ENCODE results near the gene ERF. TPM values are rescaled to one million over a fixed set of nuclear protein-coding genes. Genes with fewer than 3 reads are reported as not detected.
A peak's percentile ranks its signal among the peaks of the same experiment; 100 is the strongest.

Gene ERF
- total RNA-seq, 1 experiment from 2014 or later: 35.1 TPM

- H3K27me3 Mint-ChIP-seq (ENCODE audit: insufficient read depth, unreplicated experiment): no peaks in the 10 kb centered on the region
- no peak overlapping the region for H3K4me3 Mint-ChIP-seq (ENCODE audit: unreplicated experiment)
- TF ChIP-seq CTCF (IDR thresholded peaks at IDR 0.05; ENCODE audit: unreplicated experiment): no peak
- peak overlapping the region; percentile 46 for H3K27ac Mint-ChIP-seq (ENCODE audit: low read depth, unreplicated experiment)
- CTCF ChIA-PET: interaction anchor here (0.8 to 7.2 kb wide), 2 partner anchors 31 to 162 kb away, joined by 3 to 145 read pairs; partner anchors contain the start of gene GSK3A
- BruUV-seq (replicated peaks): no TSS peak
- no peaks in the 10 kb centered on the region for H3K9me3 Mint-ChIP-seq (ENCODE audit: unreplicated experiment)
- DNase-seq (ENCODE audit: unreplicated experiment): peak; percentile 29
- intact Hi-C loops (cut with micrococcal nuclease): no loop called here
- H3K36me3 Mint-ChIP-seq (ENCODE audit: insufficient read depth, unreplicated experiment): peaks cover 40% of the 10 kb centered on the region
- H3K4me1 Mint-ChIP-seq (ENCODE audit: insufficient read depth, unreplicated experiment): peaks cover 32% of the 10 kb centered on the region
- POLR2A ChIA-PET: interaction anchor here (1.3 to 7.5 kb wide), 2 partner anchors 31 to 57 kb away, joined by 4 to 158 read pairs; partner anchors contain the start of genes GSK3A and ZNF526
Observed at GRCh38 chr19:42276821-42277220, 21.9 kb upstream of the ERF start.

GRCh38 chr19:42276284-42276683, 21.4 kb upstream of the ERF start:
- POLR2A ChIA-PET: interaction anchor here (7.5 kb wide), 1 partner anchor 31 kb away, joined by 158 read pairs; the partner anchor contains the start of gene GSK3A
- Mint-ChIP-seq H3K27me3 (ENCODE audit: insufficient read depth, unreplicated experiment) (no peaks in the 10 kb centered on the region), H3K27ac (ENCODE audit: low read depth, unreplicated experiment) (peak overlapping the region; percentile 50), H3K9me3 (ENCODE audit: unreplicated experiment) (no peaks in the 10 kb centered on the region), H3K4me1 (ENCODE audit: insufficient read depth, unreplicated experiment) (peaks cover 35% of the 10 kb centered on the region), H3K4me3 (ENCODE audit: unreplicated experiment) (peak overlapping the region; percentile 32), H3K36me3 (ENCODE audit: insufficient read depth, unreplicated experiment) (peaks cover 46% of the 10 kb centered on the region)
- BruUV-seq (replicated peaks): no TSS peak
- intact Hi-C loops (cut with micrococcal nuclease): no loop called here
- CTCF ChIA-PET: interaction anchor here (0.8 to 7.2 kb wide), 2 partner anchors 31 to 161 kb away, joined by 3 to 145 read pairs; partner anchors contain the start of gene GSK3A
- TF ChIP-seq CTCF (IDR thresholded peaks at IDR 0.05; ENCODE audit: unreplicated experiment): no peak
- DNase-seq (ENCODE audit: unreplicated experiment): no peak

GRCh38 chr19:42275517-42275916, 20.6 kb upstream of the ERF start:
- POLR2A ChIA-PET: interaction anchor here (0.7 to 1.5 kb wide), 2 partner anchors 10 to 32 kb away, joined by 3 to 6 read pairs; partner anchors contain the start of gene GSK3A
- intact Hi-C loops (cut with micrococcal nuclease): no loop called here
- H3K27ac Mint-ChIP-seq (ENCODE audit: low read depth, unreplicated experiment): peak overlapping the region; percentile 50

GRCh38 chr19:42275103-42275502, 20.2 kb upstream of the ERF start:
- BruUV-seq (replicated peaks): no TSS peak
- CTCF ChIA-PET: interaction anchor here (0.9 to 1.3 kb wide), 2 partner anchors 30 to 147 kb away, joined by 3 to 4 read pairs; no protein-coding TSS in a partner anchor
- TF ChIP-seq CTCF (IDR thresholded peaks at IDR 0.05; ENCODE audit: unreplicated experiment): no peak
- Mint-ChIP-seq H3K9me3 (ENCODE audit: unreplicated experiment) (no peaks in the 10 kb centered on the region), H3K27me3 (ENCODE audit: insufficient read depth, unreplicated experiment) (no peaks in the 10 kb centered on the region), H3K4me1 (ENCODE audit: insufficient read depth, unreplicated experiment) (peaks cover 46% of the 10 kb centered on the region), H3K36me3 (ENCODE audit: insufficient read depth, unreplicated experiment) (peaks cover 50% of the 10 kb centered on the region), H3K27ac (ENCODE audit: low read depth, unreplicated experiment) (peak overlapping the region; percentile 50), H3K4me3 (ENCODE audit: unreplicated experiment) (peak overlapping the region; percentile 57)
- POLR2A ChIA-PET: interaction anchor here (0.7 to 1.5 kb wide), 3 partner anchors 10 to 32 kb away, joined by 3 to 6 read pairs (median 5); partner anchors contain the start of gene GSK3A
- no peak for DNase-seq (ENCODE audit: unreplicated experiment)
- intact Hi-C loops (cut with micrococcal nuclease): no loop called here

More at GRCh38 chr19:42275517-42275916, 20.6 kb upstream of the ERF start:
- no peak for TF ChIP-seq CTCF (IDR thresholded peaks at IDR 0.05; ENCODE audit: unreplicated experiment)
- no TSS peak for BruUV-seq (replicated peaks)
- Mint-ChIP-seq H3K9me3 (ENCODE audit: unreplicated experiment) (no peaks in the 10 kb centered on the region), H3K36me3 (ENCODE audit: insufficient read depth, unreplicated experiment) (peaks cover 50% of the 10 kb centered on the region), H3K4me1 (ENCODE audit: insufficient read depth, unreplicated experiment) (peaks cover 42% of the 10 kb centered on the region), H3K27me3 (ENCODE audit: insufficient read depth, unreplicated experiment) (no peaks in the 10 kb centered on the region), H3K4me3 (ENCODE audit: unreplicated experiment) (peak overlapping the region; percentile 57)
- CTCF ChIA-PET: interaction anchor here (1.3 kb wide), 1 partner anchor 30 kb away, joined by 4 read pairs; no protein-coding TSS in a partner anchor
- DNase-seq (ENCODE audit: unreplicated experiment): no peak
